GM19395 (cell line): ENCODE measurements around the gene RAD9A.

Experiments used
- ATAC-seq: cut with Tn5 transposase; IDR thresholded peaks from one replicate; pipeline ENCODE4 v1.9.1; 2021; ENCODE audit warnings: mild to moderate bottlenecking, moderate library complexity; ENCODE audit not compliant: unreplicated experiment

The RAD9A gene

DNA sequence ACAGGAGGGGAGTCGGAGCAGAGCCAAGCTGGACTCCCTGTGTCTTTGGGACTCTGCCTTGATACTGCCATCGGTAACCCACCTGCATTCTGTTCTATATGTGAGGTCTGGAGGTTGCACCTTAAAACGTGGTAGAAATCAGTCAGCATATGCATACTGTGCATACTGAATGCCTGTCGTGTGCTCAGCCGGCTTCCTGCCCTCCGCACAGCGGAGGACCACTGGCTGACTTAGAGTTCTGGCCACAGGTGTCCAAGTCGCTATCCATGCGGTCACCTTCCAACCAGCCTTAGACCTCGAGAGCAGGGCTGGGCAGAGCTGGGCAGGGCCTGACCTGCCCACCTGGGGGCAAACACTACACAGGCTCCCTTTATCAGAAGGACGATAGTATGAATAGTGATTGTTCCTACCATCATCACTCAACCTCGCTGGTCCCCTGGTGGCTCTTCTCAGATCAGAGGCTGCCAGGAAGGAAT is 15.9 kb downstream of the RAD9A start:
- no peak for ATAC-seq

DNA sequence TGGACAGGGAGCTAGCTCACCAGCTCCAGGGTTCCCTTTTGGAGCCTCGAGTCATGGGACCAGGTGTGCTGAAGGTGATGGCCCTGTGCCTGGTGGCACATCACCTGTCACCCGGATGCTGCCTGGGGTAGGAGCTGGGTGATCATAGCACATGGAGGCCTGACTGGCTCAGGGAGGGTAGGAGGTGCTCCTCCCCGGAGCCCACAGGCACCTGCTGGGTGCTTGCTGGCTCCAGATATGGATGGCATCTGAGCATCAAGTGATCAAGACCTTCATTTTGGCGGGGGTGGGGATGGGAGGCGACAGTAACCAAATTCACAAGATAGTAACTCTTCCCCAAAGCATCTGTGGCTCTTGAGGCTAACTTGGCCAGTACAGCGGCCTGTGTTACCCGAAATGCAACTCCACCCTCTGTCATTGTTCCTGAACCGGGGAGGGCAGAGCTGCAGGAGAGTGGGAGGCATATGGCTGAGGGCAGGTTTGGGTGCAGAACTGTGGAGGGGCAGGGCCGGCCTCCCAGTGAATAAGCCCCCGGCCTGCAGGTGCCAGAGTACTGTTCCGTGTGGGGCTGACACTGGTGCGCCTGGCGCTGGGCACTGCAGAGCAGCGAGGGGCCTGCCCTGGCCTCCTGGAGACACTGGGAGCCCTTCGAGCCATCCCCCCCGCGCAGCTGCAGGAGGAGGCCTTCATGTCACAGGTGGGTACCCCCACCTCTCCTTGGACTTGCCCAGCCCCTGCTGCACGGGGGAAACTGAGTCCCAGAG is 16.8 kb downstream of the RAD9A start:
- ATAC-seq = no peak

DNA sequence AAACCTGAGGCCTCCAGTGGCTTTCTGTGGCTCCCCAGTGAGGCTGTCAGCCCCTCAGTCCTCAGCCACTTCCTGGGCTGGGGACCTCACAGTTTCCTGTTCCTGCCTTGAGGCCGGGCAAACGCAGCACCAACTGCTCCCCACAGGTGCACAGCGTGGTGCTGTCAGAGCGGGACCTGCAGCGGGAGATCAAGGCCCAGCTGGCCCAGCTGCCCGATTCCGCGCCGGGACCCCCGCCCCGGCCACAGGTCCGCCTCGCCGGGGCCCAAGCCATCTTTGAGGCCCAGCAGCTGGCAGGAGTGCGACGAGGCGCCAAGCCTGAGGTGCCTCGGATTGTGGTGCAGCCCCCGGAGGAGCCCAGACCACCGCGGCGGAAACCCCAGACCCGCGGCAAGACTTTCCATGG is 17.5 kb downstream of the RAD9A start:
- ATAC-seq = peak; percentile 63

DNA sequence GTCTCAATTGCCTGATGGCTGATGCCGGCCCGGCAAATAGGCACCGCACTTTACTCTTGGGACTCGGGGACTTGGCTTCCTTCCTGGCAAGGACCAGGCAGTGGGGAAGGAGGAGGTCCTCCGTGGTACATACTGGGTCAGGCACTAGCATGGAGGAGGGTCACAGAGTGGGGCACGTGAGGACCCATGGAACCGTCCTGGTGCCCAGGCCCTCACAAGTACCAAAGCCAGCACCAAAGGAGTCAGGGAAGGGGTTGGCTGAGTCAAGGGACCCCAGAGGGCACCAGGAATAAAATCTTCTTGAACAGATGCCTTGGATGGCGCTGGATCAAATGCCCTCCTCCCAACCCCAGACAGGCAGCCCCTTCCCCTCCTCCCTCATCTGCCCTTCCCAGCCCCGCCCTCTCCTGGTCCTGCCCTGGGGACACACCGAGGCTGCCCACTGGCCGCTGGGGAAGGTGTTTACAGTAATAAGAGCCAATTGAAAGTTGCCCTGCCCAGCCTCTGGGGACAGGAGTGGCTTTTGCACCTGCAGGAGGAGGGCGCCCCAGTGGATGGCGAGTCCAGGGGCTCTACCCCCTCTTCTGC is 18.1 kb downstream of the RAD9A start:
- no peak for ATAC-seq

DNA sequence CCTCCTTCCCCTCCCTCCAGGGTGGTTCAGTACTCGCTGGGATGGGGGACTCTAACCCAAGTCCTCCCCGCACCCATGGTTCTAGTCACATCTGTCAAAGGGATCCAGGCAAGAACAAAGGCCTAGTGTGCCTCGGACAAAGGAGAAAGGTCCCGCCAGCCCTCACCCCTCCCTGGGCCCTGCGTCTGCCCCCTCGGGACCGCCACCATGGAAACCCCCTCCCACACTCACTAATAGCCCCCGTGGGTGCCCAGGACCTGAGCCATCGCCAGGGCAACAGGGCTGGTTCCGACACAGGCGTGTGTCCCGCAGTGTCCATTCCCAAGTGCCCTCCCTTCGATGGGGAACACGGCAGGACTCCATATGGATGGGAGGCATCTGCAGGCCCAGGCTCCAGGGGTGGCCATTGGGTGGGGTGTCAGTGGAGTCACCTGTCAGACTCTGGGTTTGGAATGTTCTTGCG is 18.6 kb downstream of the RAD9A start:
- ATAC-seq = no peak

DNA sequence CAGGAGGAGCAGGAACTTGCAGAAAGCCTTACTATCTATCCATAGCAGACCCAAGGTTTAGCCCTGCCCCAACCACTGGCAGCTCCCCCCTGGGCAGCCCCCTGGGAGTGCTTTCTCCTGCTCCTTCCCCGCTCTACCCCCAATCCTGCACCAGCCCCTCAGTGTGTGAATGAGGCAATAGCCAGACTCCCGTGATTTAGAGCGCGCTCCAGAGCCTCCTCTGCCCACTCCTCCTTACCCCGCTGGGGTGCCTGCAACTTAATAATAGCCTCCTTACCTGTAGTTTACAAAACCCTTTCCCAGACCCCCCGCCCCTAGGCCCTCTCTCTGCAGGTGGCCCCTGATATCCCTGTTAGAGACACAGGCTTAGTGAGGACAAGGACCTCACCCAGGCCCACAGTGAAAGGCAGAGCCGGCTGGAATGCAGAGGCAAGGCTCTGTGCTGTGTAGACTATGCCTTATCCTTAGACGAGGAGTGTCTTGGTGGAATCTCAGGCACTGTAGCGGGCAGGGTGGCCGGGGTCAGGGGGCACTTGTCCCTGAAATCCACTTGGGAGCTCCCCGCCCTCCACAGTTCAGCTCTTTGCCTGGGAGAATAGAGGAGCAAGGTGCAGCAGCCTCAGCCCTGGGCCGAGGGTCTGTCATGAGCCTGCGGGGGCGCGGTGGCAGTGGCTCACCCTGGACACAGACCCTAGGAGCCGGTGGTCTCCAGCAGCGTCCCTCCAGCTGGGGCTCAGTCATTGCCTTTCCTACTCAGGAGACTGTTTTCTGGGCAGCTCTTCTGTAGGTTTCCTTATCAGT is 19.4 kb downstream of the RAD9A start:
- ATAC-seq = no peak

DNA sequence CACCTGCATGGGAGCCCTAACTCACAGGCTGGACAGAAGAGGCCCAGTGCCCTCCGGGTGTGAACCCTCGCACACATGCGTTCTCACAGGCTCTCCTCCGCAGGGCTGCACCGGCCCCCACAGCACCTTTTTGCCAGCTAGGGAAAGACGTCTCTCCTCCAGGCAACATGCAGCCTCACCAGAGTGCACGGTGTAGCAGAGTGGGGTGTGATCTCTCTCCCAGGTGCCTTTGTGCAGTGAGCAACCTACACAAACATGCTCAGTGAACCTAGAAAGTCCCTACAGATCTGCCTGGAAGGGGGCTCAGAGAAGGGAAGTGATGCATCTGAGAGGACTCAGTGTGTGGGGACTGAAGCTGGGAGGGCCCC is 20.0 kb downstream of the RAD9A start:
- ATAC-seq = no peak

DNA sequence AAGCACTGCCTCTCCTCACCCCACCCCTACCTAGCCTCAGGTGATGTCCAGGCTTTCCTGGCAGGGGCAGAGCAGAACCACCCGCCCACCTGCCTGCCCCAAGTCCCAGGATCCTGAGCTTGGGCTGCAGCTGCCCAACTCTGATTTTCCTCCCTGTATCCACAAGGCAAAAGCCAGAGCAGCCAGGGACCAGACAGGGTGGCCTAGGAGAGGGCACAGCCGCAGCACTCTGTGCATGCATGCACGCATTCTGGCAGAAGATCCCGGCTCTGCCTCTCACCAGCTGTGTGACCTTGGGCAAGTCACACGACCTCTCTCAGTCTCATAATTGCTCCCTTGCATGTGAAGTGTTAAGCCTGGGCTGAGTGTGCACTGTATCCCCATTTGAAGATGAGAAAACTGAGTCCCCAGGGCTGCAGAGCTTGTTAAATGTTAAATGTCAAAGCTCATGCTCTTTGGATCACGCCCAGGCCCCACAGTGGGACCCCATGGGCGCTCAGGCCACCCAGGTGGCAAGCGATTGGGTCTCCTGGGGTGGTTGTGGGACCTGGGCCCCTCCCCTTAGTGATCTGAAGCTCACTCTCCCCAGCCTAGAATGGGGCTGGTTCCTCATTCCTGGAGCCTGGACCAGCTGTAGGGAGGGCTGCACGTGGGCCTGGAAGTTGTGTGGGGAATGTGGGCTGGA is 20.9 kb downstream of the RAD9A start:
- no peak for ATAC-seq

DNA sequence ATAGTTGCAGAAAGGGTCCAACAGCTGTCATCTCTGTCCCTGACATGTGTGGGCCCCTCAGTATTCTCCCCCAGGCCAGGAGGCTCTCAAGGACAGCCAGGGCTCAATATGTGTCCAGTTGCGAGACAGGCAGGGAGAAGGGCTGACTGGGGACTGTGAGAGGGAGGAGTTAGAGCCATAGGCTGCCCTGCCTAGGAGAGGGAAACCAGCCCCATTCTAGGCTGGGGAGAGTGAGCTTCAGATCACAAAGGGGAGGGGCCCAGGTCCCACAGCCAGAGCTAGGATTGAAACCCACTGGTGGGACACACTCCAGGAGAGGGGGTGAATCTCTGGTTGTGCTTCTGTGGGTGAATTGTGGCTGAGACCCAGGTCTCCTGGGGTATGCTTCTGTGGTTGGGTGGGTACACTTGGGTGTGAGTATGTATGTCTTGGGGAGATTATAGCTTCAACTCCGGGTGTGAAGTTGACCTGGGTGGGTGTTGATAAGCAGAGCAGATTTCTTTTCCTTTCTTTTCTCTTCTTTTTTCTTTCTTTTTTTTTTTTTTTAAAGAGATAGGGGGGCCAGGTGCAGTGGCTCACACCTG is 21.6 kb downstream of the RAD9A start:
- no peak for ATAC-seq

DNA sequence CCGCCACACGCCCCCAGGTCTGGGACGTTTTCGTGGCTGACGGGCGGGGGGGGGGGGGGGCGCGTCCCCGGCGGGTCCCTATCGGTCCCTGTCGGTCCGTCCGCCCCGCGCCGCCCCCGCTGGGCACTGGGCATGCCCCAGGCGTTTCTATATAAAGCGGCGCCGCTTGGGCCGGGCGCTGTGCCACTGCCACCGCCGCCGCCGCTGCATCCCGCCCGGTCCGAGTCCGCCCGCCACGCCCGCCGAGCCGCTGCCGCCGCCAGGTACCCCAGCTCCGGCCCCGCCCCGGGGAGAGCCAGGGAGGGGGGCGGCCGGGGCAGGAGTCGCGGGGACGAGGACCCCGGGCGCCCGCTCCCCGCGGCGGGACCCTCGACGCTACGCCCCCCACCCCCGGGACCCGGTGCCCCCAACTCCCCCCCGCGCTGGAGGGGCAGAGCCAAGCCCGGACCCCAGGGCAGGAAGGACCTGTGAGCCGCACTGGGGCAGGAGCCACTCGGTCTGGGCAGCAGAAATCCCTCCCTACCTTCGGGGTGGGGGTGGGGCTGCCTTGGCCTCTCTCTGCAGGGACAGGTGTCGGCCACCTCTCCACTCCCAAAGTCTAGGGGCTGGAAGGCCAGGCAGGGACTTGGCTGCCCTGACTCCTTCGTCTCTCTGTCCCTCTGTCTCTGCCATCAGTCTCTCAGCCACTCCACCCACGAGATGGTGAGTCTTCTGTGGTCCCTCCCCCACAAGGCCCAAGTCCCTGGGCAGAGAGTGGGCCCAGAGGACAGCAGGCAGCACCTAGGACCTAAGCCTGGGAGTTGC is 23.9 kb downstream of the RAD9A start, which contains the start of gene CARNS1:
Gene CARNS1, plus strand, starts transcription at position 178 of the 804 bp plus-strand sequence. Its CDS starts 522 bp downstream, at position 700.
- ATAC-seq = no peak

DNA sequence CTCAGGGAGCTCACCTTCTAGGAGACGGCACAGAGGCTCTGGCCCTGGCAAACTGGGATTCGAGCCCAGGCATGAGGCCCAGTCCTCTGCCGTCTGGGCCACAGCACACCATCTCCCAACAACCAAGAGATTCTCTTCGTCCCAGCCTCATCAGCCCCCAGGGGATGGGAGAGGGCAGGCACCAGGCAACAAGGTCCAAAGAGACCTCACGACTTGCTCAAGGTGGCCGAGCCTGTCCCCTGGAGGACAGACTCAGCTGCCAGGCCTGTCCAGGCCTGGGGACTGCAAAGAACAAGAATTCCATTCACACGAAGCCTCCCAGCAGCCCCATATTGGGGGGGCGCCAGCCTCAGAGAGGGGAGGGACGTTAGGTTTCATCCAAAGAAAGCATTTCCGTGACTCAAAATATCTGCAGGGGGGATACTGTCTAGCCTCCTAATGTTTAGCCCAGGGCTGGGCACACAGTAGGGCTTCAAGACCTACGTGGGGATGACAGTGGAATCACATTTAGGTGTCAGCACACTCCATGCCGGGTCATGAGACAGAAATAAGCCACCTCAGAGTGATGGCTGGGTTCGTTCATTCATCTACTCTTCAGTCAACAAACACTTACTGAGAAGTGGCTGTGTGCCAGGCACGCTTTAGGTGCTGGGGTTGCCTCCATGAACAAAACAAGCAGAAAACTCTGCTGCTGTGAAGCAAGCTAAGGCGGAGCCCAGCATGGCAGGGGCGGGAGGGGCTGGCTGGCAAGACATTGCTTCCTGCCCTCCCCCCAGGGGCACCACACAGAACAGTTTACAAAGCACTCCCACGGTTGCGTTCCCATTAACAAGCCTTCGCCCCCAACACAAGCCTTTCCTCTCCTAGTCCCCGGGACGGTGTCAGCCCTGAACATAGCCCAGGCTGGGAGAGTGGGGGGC is 24.9 kb downstream of the RAD9A start:
- no peak for ATAC-seq

DNA sequence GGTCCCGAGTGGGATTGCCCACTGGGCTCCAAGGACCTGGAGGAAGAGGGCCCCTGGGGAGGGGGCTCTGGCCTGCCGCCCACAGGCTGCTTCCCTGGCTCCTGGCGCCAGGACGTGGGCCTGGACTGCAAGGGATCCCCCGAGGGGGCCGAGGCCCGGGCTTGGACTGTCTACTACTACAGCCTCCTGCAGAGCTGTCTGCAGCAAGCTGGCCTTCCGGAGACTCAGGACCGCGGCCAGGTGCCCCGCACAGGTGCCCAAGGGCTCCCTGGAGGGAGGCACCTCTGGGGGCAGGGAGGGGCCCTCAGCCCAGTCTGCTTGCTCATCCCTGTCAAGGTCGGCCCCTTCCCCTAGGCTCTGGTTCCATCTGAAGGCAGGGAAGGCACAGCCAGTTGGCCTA is 25.6 kb downstream of the RAD9A start:
- ATAC-seq = no peak

DNA sequence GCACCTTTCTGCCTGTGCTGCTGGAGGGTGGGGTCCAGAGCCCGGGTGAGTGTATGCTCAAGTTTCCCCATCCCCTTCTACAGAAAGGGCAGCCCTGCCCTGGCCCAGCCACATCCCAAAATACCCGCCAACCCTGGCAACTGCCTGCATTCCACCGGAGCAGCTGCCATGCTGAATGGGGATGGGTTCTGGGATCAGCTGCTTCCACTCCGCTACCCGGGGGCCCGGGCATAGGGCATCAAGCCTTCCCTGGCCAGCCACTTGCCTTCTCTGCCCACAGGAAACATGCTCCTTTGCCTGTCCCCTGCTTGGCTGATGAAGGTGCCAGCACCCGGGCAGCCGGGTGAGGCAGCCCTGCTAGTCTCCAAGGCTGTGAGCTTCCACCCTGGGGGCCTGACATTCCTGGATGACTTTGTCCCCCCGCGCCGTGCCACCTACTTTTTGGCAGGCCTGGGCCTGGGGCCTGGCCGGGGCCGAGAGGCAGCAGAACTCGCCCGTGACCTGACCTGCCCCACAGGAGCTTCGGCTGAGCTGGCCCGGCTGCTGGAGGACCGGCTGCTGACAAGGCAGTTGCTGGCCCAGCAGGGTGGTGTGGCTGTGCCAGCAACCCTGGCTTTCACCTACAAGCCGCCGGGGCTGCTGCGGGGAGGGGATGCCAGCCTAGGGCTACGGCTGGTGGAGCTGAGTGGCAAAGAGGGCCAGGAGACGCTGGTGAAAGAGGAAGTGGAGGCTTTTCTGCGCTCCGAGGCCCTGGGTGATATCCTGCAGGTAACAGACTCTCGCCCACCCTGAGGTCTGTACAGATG is 26.9 kb downstream of the RAD9A start:
- ATAC-seq = no peak

DNA sequence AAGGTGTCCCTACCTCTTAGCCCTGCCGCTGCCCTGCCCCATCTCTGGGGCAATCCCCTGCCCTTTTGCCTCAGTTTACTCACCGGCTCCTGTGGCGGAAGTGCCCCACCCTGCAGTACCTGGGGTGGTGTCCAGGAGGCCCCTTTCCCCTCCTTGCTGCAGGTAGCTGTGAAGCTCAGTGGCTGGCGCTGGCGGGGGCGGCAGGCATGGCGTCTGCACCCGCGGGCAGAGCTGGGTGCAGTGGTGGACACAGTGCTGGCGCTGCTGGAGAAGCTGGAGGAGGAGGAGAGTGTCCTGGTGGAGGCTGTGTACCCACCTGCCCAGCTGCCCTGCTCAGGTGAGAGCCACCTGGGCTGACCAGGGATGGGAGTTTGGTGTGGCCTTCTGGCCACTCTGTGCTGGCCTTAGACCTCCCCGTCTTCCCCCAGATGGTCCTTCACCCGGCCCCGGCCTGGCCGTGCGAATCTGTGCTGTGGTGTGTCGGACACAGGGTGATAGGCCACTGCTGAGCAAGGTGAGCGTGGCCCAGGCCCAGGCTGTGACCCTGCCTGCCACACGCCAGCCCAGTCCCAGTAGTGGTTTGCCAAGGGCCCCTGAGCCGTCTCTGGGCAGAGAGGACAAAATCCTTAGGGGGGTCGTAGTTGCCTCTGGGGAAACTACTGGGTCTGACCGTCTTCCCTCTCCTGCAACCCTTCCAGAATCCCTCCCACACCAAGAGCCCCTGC is 27.7 kb downstream of the RAD9A start:
- no peak for ATAC-seq

DNA sequence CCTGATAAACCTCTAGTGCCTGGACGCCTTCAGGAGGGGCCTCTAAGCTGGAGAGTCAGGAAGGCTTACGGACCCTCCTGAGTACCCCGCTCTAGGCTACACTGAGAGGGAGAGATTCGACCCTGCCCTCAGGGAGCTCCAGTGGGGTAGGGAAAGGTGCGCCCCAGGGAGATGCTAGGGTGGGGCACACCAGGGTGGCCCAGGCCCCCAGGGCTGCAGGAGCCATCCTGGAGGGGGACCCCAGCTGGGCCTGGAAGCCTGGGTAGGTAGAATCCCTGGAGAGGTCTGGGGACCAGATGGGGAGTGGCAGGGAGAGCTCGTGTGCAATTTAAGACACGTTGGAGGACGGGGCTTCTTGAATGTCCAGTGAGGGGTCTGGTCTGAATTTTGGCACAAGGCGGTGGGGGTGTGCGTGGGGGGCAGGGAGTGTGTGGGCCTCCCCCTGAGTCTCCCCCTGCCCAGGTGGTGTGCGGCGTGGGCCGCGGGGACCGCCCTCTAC is 28.4 kb downstream of the RAD9A start:
- no peak for ATAC-seq

DNA sequence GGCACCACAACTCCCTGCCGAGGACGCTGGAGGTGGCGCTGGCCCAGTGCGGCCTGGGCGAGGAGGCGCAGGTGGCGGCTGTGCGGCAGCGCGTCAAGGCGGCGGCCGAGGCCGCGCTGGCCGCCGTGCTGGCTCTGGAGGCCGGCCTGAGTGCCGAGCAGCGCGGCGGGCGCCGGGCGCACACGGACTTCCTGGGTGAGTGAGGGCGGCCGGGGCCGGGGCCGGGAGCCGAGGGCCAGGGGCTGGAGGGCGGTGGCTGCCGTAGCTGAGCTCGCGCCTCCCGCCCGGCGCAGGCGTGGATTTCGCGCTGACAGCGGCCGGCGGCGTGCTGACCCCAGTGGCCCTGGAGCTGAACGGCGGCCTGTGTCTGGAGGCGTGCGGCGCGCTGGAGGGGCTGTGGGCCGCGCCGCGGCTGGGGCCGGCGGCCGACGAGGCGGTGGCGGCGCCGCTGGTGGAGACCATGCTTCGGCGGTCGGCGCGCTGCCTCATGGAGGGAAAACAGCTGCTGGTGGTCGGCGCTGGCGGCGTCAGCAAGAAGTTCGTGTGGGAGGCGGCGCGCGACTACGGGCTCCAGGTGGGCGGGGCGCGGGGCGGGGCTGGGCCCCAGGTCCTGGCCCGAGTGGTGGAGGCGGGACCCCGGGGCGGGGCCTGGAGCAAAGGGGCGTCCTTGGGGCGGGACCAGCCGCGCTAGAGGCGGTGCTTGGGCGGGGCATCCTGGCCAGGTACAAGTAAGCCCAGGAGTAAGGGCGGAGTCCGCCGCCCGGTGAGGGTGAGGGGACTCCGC is 29.1 kb downstream of the RAD9A start:
- ATAC-seq = peak; percentile 75
